ENCODE results near the gene PGAM1.
"Not testable (repeated sequence)": the region's sequence is repeated elsewhere in the genome, so short reads cannot be mapped to it uniquely, and the experiment has no call there.

The PGAM1 gene

GRCh38 chr10:97407211-97407951, 18.6 kb upstream of the PGAM1 start:
- DNase-seq (ENCODE audit: low read depth in 1 of 2, low spot score in 1 of 2) = peak in 1 of 2 donors; percentile 69

GRCh38 chr10:97407952-97408248, 18.1 kb upstream of the PGAM1 start:
- no peak for DNase-seq (ENCODE audit: low read depth in 1 of 2, low spot score in 1 of 2)

- no peak for DNase-seq (ENCODE audit: low read depth in 1 of 2, low spot score in 1 of 2)
Observed at GRCh38 chr10:97408496-97408992, 17.4 kb upstream of the PGAM1 start.

- no peak for DNase-seq (ENCODE audit: low read depth in 1 of 2, low spot score in 1 of 2)
Observed at GRCh38 chr10:97411406-97411805, 14.6 kb upstream of the PGAM1 start.

GRCh38 chr10:97412891-97413304, 13.1 kb upstream of the PGAM1 start:
- DNase-seq (ENCODE audit: low read depth in 1 of 2, low spot score in 1 of 2) = peak in 1 of 2 donors; percentile 67

GRCh38 chr10:97416565-97416964, 9.4 kb upstream of the PGAM1 start:
- no peak for DNase-seq (ENCODE audit: low read depth in 1 of 2, low spot score in 1 of 2)

- DNase-seq (ENCODE audit: low read depth in 1 of 2, low spot score in 1 of 2) = not testable (repeated sequence)
Observed at GRCh38 chr10:97423757-97424098, 2.3 kb upstream of the PGAM1 start.

- DNase-seq (ENCODE audit: low read depth in 1 of 2, low spot score in 1 of 2) = no peak
Observed at GRCh38 chr10:97426776-97427570, 982 bp downstream of the PGAM1 start.

GRCh38 chr10:97427571-97428179, 1.7 kb downstream of the PGAM1 start:
- peak in 1 of 2 donors; percentile 32 for DNase-seq (ENCODE audit: low read depth in 1 of 2, low spot score in 1 of 2)

- DNase-seq (ENCODE audit: low read depth in 1 of 2, low spot score in 1 of 2) = peak in 1 of 2 donors; percentile 45
Observed at GRCh38 chr10:97428572-97428981, 2.6 kb downstream of the PGAM1 start.

GRCh38 chr10:97434055-97434454, 8.1 kb downstream of the PGAM1 start:
- no peak for DNase-seq (ENCODE audit: low read depth in 1 of 2, low spot score in 1 of 2)

- no peak for DNase-seq (ENCODE audit: low read depth in 1 of 2, low spot score in 1 of 2)
Observed at GRCh38 chr10:97434557-97434956, 8.6 kb downstream of the PGAM1 start.

- no peak for DNase-seq (ENCODE audit: low read depth in 1 of 2, low spot score in 1 of 2)
Observed at GRCh38 chr10:97435211-97435610, 9.2 kb downstream of the PGAM1 start.

GRCh38 chr10:97442277-97442676, 16.3 kb downstream of the PGAM1 start:
- no peak for DNase-seq (ENCODE audit: low read depth in 1 of 2, low spot score in 1 of 2)

- no peak for DNase-seq (ENCODE audit: low read depth in 1 of 2, low spot score in 1 of 2)
Observed at GRCh38 chr10:97444212-97444611, 18.2 kb downstream of the PGAM1 start.

GRCh38 chr10:97445357-97445721, 19.3 kb downstream of the PGAM1 start:
- DNase-seq (ENCODE audit: low read depth in 1 of 2, low spot score in 1 of 2) = no peak

GRCh38 chr10:97445722-97446639, 20.0 kb downstream of the PGAM1 start, which contains the start of the genes EXOSC1 and ZDHHC16:
Gene EXOSC1 (minus strand): TSS chr10:97446006. CDS start chr10:97445985, 21 bp downstream.
Gene ZDHHC16 (plus strand): TSS chr10:97446175. CDS start chr10:97451676, 5,501 bp downstream.
- DNase-seq (ENCODE audit: low read depth in 1 of 2, low spot score in 1 of 2) = peak; percentile 78 to 92

GRCh38 chr10:97450828-97451227, 24.8 kb downstream of the PGAM1 start:
- no peak for DNase-seq (ENCODE audit: low read depth in 1 of 2, low spot score in 1 of 2)

GRCh38 chr10:97451605-97452004, 25.6 kb downstream of the PGAM1 start:
- no peak for DNase-seq (ENCODE audit: low read depth in 1 of 2, low spot score in 1 of 2)

- DNase-seq (ENCODE audit: low read depth in 1 of 2, low spot score in 1 of 2) = no peak
Observed at GRCh38 chr10:97452352-97452751, 26.4 kb downstream of the PGAM1 start.
